ENCODE data around the gene LRWD1. TPM values are rescaled to one million over a fixed set of nuclear protein-coding genes. Genes with fewer than 3 reads are reported as not detected.
"Not testable (repeated sequence)": the region's sequence is repeated elsewhere in the genome, so short reads cannot be mapped to it uniquely, and the experiment has no call there.

The LRWD1 gene
- total RNA-seq, 2 experiments from 2014 or later: 9.4 to 11.0 TPM

DNA sequence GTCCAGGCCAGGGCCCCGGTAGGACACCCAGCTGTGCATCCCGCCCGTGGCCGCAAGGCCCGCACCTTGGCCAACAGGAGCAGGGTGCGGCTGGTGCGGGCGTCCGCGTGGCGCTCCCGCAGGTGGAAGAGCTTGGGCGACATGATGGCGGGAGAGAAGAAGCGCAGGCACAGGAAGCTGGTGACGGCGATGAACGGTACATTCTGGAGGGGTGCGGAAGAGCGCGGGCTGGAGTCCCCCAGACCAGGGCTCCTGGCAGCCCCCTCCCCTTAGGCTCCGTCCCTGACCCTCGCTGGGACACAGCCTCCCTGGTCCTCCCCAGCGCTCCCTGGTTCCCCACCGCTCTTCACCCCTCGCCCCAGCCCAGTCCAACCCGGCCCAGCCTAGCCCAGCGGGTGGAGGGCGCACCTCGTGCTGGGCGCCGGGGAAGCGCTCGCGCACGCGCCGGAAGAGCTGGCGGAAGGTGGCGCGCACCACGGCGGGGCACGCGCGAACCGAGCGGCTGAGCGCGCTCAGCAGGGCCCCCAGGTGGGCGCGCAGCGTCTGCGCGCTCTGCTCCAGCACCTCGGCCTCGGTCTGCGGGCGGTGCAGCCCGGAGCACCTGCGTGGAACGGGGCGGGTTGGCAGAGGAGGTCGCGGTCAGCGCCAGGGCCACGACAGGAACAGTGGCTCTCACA is 29.8 kb downstream of the LRWD1 start:
- H3K36me3 Mint-ChIP-seq (ENCODE audit: low read depth); H3K27me3 Mint-ChIP-seq (ENCODE audit: low read depth); H3K4me1 Mint-ChIP-seq (ENCODE audit: low read depth); H3K9me3 Mint-ChIP-seq; H3K4me3 Mint-ChIP-seq; intact Hi-C loops (cut with micrococcal nuclease); DNase-seq; CTCF ChIA-PET; H3K27ac Mint-ChIP-seq: not testable (repeated sequence)

DNA sequence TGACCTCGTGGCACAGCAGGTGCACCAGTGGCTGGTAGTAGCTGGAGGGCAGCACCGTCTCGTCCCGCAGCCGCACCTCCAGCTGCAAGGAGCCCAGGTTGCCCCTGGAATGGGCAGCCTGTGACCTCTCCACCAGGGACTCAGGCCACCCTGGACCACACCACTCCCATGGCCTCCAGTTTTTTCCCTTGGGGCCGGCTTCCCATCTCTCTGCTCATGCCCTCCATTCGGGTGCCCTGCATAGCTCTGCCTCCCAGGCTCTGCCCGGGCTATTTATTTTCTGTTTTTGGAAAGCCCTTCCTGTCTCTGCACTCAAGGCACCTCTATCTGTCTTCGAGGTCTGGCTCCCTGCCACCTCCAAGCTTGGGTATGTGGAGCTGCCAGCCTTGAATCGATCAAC is 32.1 kb downstream of the LRWD1 start:
- H3K9me3 Mint-ChIP-seq; H3K36me3 Mint-ChIP-seq (ENCODE audit: low read depth); H3K27me3 Mint-ChIP-seq (ENCODE audit: low read depth); DNase-seq; H3K4me1 Mint-ChIP-seq (ENCODE audit: low read depth); intact Hi-C loops (cut with micrococcal nuclease); H3K4me3 Mint-ChIP-seq; H3K27ac Mint-ChIP-seq; CTCF ChIA-PET: not testable (repeated sequence)

DNA sequence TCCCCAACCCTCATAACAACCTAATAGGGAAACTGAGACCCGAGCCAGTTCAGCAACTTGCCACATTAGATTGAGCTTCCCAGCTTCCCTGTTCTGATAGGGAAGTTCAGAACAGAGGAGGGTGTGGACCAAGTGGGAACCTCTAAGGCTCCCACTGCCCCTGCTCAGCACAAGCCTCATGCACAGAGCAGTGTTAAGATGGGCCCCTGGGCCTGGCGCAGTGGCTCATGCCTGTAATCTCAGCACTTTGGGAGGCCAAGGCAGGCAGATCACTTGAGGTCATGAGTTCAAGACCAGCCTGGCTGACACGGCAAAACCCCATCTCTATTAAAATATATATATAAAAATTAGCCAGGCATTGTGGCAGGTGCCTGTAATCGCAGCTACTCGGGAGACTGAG is 32.5 kb downstream of the LRWD1 start:
- intact Hi-C loops (cut with micrococcal nuclease); CTCF ChIA-PET; H3K27me3 Mint-ChIP-seq (ENCODE audit: low read depth); H3K9me3 Mint-ChIP-seq; H3K36me3 Mint-ChIP-seq (ENCODE audit: low read depth); H3K4me3 Mint-ChIP-seq; H3K4me1 Mint-ChIP-seq (ENCODE audit: low read depth); DNase-seq; H3K27ac Mint-ChIP-seq: not testable (repeated sequence)

DNA sequence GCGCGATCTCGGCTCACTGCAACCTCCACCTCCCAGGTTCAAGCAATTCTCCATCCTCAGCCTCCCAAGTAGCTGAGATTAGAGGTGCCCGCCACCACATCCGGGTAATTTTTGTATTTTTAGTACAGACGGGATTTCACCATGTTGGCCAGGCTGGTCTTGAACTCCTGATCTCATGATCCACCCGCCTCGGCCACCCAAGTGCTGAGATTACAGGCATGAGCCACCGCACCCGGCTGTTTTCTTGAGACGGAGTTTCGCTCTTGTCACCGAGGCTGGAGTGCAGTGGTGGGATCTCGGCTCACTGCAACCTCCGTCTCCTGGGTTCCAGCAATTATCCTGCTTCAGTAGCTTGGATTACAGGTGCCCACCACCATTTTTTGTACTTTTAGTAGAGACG is 33.5 kb downstream of the LRWD1 start:
- H3K4me1 Mint-ChIP-seq (ENCODE audit: low read depth); H3K4me3 Mint-ChIP-seq; intact Hi-C loops (cut with micrococcal nuclease); H3K36me3 Mint-ChIP-seq (ENCODE audit: low read depth); CTCF ChIA-PET; H3K9me3 Mint-ChIP-seq; DNase-seq; H3K27me3 Mint-ChIP-seq (ENCODE audit: low read depth); H3K27ac Mint-ChIP-seq: not testable (repeated sequence)

DNA sequence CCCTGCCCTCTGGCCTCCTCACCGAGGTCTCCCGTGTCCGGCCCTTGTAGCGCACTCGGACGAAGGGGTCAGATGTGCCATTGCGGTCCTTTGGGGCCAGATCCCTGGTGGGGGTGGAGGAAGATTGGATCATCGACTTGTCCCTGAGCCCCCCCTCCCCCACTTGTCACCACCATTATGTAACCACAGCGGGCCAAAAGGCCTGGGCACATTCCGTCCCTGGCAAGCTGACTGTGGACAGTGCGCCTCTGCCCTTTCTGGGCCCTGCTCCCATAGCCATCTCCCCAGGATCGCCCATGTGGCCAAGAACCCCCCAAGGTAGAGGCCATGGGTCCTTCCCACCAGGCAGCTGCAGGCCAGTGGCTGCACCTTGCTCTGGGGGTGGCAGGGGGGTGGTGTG is 38.4 kb downstream of the LRWD1 start:
- DNase-seq; H3K9me3 Mint-ChIP-seq; CTCF ChIA-PET; H3K27me3 Mint-ChIP-seq (ENCODE audit: low read depth); H3K36me3 Mint-ChIP-seq (ENCODE audit: low read depth); H3K4me1 Mint-ChIP-seq (ENCODE audit: low read depth); intact Hi-C loops (cut with micrococcal nuclease); H3K27ac Mint-ChIP-seq; H3K4me3 Mint-ChIP-seq: not testable (repeated sequence)

DNA sequence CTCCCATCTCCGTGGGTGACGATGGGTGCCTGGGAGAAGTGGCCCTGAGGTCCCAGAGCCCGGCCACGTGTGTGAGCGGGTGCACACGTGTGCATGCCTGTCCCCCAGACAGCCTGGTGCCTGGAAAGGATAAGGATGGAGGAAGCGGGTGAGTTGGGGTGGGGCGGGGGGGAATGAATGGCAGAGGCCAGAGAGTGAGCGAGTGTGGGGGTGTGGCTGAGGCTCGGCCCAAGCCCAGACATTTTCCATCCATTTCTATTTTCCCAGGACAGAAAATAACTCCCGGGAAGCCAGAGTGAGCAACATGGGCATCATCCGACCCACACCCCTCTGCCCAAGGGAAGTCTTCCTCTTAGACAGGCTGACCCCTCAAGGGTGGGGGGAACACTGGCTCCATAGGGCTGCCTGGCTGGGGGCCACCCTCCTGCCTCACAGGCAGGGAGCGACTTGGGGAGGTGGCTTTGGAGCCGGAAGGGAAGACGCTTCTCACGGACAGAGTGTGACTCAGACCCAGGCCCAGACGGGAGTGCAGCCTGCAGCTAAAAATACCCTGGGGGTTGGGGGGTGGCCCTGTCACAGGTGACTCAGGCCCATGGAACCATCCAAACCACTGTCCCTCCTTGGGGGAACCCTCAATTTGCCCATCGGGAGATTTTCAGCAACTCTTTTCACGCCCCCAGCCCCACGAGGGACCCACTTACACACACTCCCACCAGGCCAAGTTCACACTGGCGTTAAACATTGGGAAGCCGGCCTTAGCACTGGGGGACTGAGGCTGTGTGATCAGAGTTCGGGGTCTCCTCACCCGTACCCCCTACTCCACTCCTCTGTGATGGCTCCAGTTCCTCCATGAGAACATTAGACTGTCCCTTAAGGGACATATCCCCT is 40.8 kb downstream of the LRWD1 start:
- H3K27me3 Mint-ChIP-seq (ENCODE audit: low read depth); H3K4me3 Mint-ChIP-seq; DNase-seq; intact Hi-C loops (cut with micrococcal nuclease); CTCF ChIA-PET; H3K27ac Mint-ChIP-seq; H3K9me3 Mint-ChIP-seq; H3K36me3 Mint-ChIP-seq (ENCODE audit: low read depth); H3K4me1 Mint-ChIP-seq (ENCODE audit: low read depth): not testable (repeated sequence)

DNA sequence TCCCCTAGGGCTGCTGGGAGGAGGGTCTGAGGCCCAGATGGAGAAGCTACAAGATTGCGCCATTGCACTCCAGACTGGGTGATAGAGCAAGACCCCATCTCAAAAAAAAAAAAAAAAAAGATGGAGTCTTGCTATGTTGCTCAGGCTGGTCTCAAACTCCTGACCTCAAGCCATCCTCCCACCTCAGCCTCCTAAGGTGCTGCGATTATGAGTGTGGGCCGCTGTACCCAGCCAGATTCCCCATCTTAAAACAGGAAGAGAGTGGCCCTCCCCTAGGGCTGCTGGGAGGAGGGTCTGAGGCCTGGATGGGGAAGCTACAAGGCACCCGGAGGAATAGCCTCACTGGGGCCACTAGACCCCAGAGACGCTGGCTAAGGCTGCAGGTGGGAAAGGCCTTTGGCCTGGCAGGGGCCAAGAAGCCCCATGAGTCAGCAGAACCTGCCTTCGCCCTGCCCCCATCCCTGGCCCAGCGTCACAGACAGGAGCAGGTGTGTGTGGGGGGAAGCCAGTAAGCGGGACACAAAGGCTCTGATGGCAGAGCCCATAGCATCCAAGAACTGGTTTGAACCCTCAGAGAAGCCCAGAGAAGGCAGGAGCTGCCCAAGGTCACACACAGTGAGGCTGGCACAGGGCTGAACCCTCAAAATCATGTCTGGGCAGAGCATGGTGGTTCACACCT is 42.8 kb downstream of the LRWD1 start:
- DNase-seq; H3K4me1 Mint-ChIP-seq (ENCODE audit: low read depth); H3K27me3 Mint-ChIP-seq (ENCODE audit: low read depth); CTCF ChIA-PET; H3K36me3 Mint-ChIP-seq (ENCODE audit: low read depth); H3K27ac Mint-ChIP-seq; H3K9me3 Mint-ChIP-seq; H3K4me3 Mint-ChIP-seq; intact Hi-C loops (cut with micrococcal nuclease): not testable (repeated sequence)

DNA sequence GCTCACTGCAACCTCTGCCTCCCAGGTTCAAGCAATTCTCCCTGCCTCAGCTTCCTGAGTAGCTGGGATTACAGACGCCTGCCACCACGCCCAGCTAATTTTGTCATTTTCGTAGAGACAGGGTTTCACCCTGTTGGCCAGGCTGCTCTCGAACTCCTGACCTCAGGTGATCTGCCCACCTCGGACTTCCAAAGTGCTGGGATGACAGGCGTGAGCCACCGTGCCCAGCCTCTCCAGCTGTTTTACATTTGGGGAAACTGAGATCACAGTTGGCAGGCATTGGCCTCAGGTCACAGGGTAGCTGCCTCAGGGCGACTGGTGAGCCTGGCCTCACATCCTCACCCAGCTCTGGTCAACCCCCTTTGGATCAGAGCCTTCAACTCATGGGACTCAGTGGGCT is 45.8 kb downstream of the LRWD1 start:
- H3K4me1 Mint-ChIP-seq (ENCODE audit: low read depth); intact Hi-C loops (cut with micrococcal nuclease); H3K36me3 Mint-ChIP-seq (ENCODE audit: low read depth); CTCF ChIA-PET; H3K27ac Mint-ChIP-seq; H3K9me3 Mint-ChIP-seq; DNase-seq; H3K27me3 Mint-ChIP-seq (ENCODE audit: low read depth); H3K4me3 Mint-ChIP-seq: not testable (repeated sequence)

DNA sequence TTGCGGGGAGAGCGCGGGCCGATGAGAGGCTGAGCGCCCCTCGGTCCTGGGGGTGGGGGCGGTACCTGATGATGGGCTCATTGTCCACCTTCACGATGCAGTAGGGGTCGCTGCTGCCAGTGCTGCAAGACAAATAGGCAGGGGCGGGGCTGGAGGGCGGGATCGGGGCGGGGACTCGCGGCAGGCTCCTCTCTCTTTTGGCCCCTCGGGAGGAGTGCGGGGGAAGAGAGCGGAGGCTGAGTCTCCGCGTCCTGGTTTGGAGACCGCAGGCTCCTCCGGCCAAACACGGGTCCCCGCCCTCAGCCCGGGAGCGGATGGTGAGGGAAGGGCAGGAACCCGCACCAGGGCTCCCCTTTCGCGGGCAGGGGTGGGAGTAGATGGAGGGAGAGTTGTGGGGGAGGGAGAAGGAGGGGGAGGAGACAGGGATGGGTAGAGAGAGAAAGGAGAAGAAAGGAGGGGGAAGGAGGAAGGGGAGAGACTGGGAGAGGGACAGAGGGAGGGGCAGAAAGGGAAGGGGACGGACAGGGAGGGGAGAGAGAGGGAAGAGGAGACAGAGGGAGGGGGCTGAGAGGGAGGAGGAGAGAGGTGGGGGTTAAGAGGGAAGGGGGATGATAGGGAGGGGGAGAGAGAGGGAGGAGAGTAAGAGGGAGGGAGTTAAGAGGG is 47.2 kb downstream of the LRWD1 start:
- H3K9me3 Mint-ChIP-seq; CTCF ChIA-PET; H3K36me3 Mint-ChIP-seq (ENCODE audit: low read depth); H3K27ac Mint-ChIP-seq; H3K4me1 Mint-ChIP-seq (ENCODE audit: low read depth); DNase-seq; H3K27me3 Mint-ChIP-seq (ENCODE audit: low read depth); intact Hi-C loops (cut with micrococcal nuclease); H3K4me3 Mint-ChIP-seq: not testable (repeated sequence)

DNA sequence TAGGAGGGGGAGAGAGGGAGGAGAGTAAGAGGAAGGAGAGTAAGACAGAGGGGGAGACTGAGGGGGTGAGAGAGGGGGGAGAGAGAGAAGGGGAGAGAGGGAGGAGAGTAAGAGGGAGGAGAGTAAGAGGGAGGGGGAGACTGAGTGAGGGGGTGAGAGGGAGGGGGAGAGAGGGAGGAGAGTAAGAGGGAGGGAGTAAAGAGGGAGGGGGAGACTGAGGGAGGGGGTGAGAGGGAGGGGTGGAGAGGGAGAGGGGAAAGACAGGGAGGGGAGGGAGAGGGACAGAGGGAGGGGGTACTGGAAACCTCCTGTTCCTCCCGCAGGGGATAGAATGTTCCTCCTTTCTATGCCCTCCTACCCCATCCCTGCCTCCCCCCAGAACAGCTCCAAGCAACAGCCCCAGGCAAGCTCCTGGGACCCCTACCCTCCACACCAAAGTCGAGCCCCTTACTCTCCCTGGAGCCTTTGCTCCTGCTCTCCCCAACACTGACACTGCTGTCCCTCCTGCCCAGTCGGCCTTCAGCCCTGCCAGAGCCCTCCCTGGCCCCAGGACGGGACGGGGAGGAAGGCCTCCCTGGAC is 47.9 kb downstream of the LRWD1 start:
- H3K9me3 Mint-ChIP-seq; H3K4me3 Mint-ChIP-seq; intact Hi-C loops (cut with micrococcal nuclease); H3K27me3 Mint-ChIP-seq (ENCODE audit: low read depth); CTCF ChIA-PET; H3K36me3 Mint-ChIP-seq (ENCODE audit: low read depth); H3K27ac Mint-ChIP-seq; DNase-seq; H3K4me1 Mint-ChIP-seq (ENCODE audit: low read depth): not testable (repeated sequence)

DNA sequence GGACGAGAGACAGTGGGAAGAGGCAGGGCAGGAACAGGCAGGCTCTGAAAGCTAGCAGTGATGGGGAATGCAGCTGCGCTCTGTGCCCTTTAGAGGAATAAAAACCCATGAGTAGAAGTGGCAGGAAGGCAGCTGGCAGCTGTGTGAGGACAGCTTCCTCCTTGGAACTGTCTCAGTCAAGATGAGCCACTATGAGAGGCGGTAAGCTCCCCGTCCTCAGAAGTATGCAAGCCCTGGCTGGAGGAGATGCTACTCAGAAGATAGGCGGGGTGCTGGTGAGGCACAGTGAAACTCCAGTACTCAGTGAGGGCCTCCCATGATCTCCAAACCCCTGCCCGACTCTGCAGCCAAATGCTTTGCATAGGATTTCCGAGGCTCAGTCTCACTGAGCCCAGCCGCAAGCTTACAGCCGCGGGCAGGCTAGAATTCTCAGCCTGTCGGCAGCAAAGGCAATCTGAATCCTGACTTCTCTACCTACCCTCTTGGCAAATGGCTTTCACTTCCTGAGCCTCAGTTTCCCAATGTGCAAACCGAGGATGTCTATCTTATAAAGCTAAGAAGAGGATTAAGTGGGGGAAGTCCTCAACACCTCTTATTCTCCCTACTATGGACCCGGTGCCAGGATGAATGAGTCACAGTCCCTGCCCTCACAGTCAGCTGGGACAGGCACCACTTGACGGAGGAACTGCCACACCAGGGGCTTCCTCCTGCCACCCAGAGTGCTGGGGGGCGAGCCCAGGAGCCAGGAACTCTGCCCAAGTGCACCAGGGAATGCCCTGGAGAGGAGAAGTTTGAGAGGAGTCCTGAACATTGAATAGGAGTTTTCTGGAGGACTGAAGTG is 50.3 kb downstream of the LRWD1 start:
- H3K9me3 Mint-ChIP-seq; CTCF ChIA-PET; H3K4me1 Mint-ChIP-seq (ENCODE audit: low read depth); DNase-seq; intact Hi-C loops (cut with micrococcal nuclease); H3K36me3 Mint-ChIP-seq (ENCODE audit: low read depth); H3K27ac Mint-ChIP-seq; H3K4me3 Mint-ChIP-seq; H3K27me3 Mint-ChIP-seq (ENCODE audit: low read depth): not testable (repeated sequence)

DNA sequence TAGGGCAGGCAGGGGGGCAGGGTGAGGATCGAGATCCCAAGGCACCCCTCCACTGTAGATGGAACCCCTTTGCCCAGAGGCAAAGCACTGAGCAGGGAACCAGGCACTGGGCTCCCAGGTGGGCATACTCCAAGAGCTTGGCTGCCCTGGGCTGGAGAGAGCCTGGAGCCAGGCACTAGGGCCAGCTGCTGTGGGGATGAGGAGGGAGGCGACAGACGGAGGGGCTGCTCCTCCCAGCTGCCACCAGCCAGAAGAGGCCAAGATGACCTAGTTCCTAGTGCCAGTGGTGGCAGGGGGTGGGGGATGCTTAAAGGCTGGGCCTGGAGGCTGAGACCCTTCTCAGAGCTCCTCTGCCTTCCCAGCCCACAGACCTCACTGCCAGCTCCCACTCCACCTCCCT is 51.1 kb downstream of the LRWD1 start:
- CTCF ChIA-PET; H3K4me3 Mint-ChIP-seq; H3K9me3 Mint-ChIP-seq; H3K27me3 Mint-ChIP-seq (ENCODE audit: low read depth); H3K36me3 Mint-ChIP-seq (ENCODE audit: low read depth); intact Hi-C loops (cut with micrococcal nuclease); H3K27ac Mint-ChIP-seq; H3K4me1 Mint-ChIP-seq (ENCODE audit: low read depth); DNase-seq: not testable (repeated sequence)

All from activated naive CD4-positive, alpha-beta T cell treated with anti-CD3 and anti-CD28 coated beads for 36 hours (primary cell).